Neural crest cell (in vitro differentiated cells): ENCODE results near the gene BCO1. TPM values are rescaled to one million over a fixed set of nuclear protein-coding genes. Genes with fewer than 3 reads are reported as not detected.

Experiments used
- DNase-seq: peaks from one replicate; pipeline ENCODE4 v3.0.0; 2021; ENCODE audit warnings: low read depth, mixed read lengths, low spot score
- H3K27ac Mint-ChIP-seq: one replicate; pipeline ENCODE4 v1.8.0; 2021; ENCODE audit warnings: mild to moderate bottlenecking, mixed read lengths; ENCODE audit not compliant: unreplicated experiment
- H3K27me3 Mint-ChIP-seq: 2 replicates; pipeline ENCODE4 v1.8.0; 2021; ENCODE audit warnings: low read depth, mild to moderate bottlenecking, mixed read lengths
- H3K36me3 Mint-ChIP-seq: 2 replicates; pipeline ENCODE4 v1.8.0; 2021; ENCODE audit warnings: low read depth, mild to moderate bottlenecking, mixed read lengths
- H3K4me1 Mint-ChIP-seq: 2 replicates; pipeline ENCODE4 v1.8.0; 2021; ENCODE audit warnings: mixed read lengths
- H3K4me3 Mint-ChIP-seq: one replicate; pipeline ENCODE4 v1.8.0; 2021; ENCODE audit warnings: mild to moderate bottlenecking, mixed read lengths
- H3K9me3 Mint-ChIP-seq: 2 replicates; pipeline ENCODE4 v1.8.0; 2021; ENCODE audit warnings: mixed read lengths
- CTCF ChIP-seq: fragments of 200-600 bp; sonication (generic); conservative IDR thresholded peaks from 2 replicates; pipeline ENCODE4 v1.5.0; 2021; ENCODE audit warnings: antibody characterized with exemption, mild to moderate bottlenecking
- total RNA-seq: library from RNA; stranded (reverse); gene quantifications from 2 replicates; pipeline ENCODE4 v1.2.1, GENCODE V29; 2021

The BCO1 gene
- total RNA-seq, 1 donor from 2014 or later: not detected

GRCh38 chr16:81266680-81267095 lies 28.2 kb downstream of the BCO1 start:
- Mint-ChIP-seq H3K27me3 (no peaks in the 10 kb centered on the region), H3K36me3 (no peaks in the 10 kb centered on the region), H3K4me1 (no peaks in the 10 kb centered on the region), H3K27ac (no peak overlapping the region), H3K9me3 (peaks cover 7% of the 10 kb centered on the region), H3K4me3 (no peak overlapping the region)
- DNase-seq: no peak
- no peak for TF ChIP-seq CTCF

DNA sequence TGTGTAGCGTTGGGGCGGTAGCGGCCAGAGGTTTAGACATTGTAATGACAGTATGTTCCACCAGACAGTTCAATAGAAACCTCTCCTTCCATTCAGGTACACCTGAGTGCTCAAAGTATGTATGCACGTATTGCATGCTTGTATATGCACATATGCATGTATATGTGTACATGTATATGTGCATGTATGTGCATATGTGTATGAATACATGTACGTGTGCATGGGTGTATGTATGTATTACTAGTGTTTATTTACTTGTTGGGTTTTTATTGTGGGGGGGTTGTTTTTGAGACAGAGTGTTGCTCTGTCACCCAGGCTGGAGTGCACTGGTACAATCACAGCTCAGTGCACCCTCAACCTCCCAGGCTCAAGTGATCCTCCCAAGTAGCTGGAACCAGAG lies 30.0 kb downstream of the BCO1 start:
- Mint-ChIP-seq H3K27me3 (no peaks in the 10 kb centered on the region), H3K4me3 (no peak overlapping the region), H3K27ac (no peak overlapping the region), H3K36me3 (no peaks in the 10 kb centered on the region), H3K9me3 (peaks cover 4% of the 10 kb centered on the region), H3K4me1 (no peaks in the 10 kb centered on the region)
- no peak for TF ChIP-seq CTCF
- DNase-seq: no peak

GRCh38 chr16:81273223-81273950 lies 34.9 kb downstream of the BCO1 start:
- DNase-seq: no peak
- Mint-ChIP-seq H3K27me3 (no peaks in the 10 kb centered on the region), H3K27ac (no peak overlapping the region), H3K36me3 (no peaks in the 10 kb centered on the region), H3K9me3 (no peaks in the 10 kb centered on the region), H3K4me3 (no peak overlapping the region), H3K4me1 (peaks cover 4% of the 10 kb centered on the region)
- no peak for TF ChIP-seq CTCF

- Mint-ChIP-seq H3K4me1 (peaks cover 4% of the 10 kb centered on the region), H3K4me3 (no peak overlapping the region), H3K27ac (peak overlapping the region; percentile 40), H3K9me3 (no peaks in the 10 kb centered on the region), H3K27me3 (no peaks in the 10 kb centered on the region), H3K36me3 (no peaks in the 10 kb centered on the region)
- DNase-seq: no peak
- no peak for TF ChIP-seq CTCF
Observed at GRCh38 chr16:81275064-81275532, 36.6 kb downstream of the BCO1 start.

DNA sequence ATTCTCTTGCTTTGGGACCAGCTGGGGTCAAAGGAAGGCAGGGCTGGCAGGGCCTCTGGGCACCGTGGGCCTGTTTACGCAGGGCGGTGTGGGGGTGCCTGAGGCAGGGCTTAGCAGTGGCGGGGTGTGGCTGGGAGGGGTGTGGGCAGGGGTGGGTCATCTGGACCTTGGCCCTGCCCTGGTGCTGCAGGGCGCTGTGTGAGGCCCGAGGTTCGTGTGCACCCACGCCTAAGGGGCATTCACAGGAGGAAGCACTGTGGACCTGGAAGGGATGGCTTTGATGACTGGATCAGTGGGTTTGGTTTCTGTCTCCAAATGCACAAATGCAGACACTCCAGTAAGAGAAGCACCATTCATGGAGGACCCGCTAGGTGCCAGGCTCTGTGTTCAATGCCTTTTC lies 37.3 kb downstream of the BCO1 start:
- Mint-ChIP-seq H3K9me3 (no peaks in the 10 kb centered on the region), H3K27ac (no peak overlapping the region), H3K4me3 (no peak overlapping the region), H3K4me1 (peaks cover 4% of the 10 kb centered on the region), H3K36me3 (no peaks in the 10 kb centered on the region), H3K27me3 (no peaks in the 10 kb centered on the region)
- DNase-seq: no peak
- no peak for TF ChIP-seq CTCF
